GM23338 (cell line): ENCODE data around the gene CD48. TPM values are rescaled to one million over a fixed set of nuclear protein-coding genes. Genes with fewer than 3 reads are reported as not detected.
"Not testable (repeated sequence)": the region's sequence is repeated elsewhere in the genome, so short reads cannot be mapped to it uniquely, and the experiment has no call there.

ENCODE experiments used
- ATAC-seq: fragments of 200-7000 bp; cut with Tn5 transposase; 3 replicates; pipeline ENCODE4 v1.9.1; 2020
- DNase-seq: peaks from one replicate; pipeline ENCODE4 v3.0.0-alpha.2; 2015; ENCODE audit warnings: low spot score
- H2AFZ ChIP-seq: fragments of 200-600 bp; sonication (generic); 2 replicates; pipeline ENCODE4 v1.8.0; 2016; ENCODE audit warnings: antibody characterized with exemption, mild to moderate bottlenecking, moderate library complexity
- H3F3A ChIP-seq: fragments of 200-600 bp; sonication (generic); replicated peaks from 2 replicates; pipeline ENCODE4 v1.8.0; 2017; ENCODE audit warnings: antibody characterized with exemption, mixed run types, low read depth
- H3K27ac ChIP-seq: fragments of 200-600 bp; sonication (generic); 2 replicates; pipeline ENCODE4 v1.6.1; 2016; ENCODE audit warnings: low read depth
- H3K27me3 ChIP-seq: fragments of 200-600 bp; sonication (generic); 2 replicates; pipeline ENCODE4 v1.8.0; 2016; ENCODE audit warnings: mild to moderate bottlenecking, mixed run types, moderate library complexity; ENCODE audit not compliant: insufficient read depth
- H3K36me3 ChIP-seq: fragments of 200-600 bp; sonication (generic); 2 replicates; pipeline ENCODE4 v1.8.0; 2016; ENCODE audit warnings: mild to moderate bottlenecking; ENCODE audit not compliant: insufficient read depth
- H3K4me1 ChIP-seq: fragments of 200-600 bp; sonication (generic); 2 replicates; pipeline ENCODE4 v1.8.0; 2016; ENCODE audit warnings: mild to moderate bottlenecking, moderate library complexity; ENCODE audit not compliant: insufficient read depth
- H3K4me2 ChIP-seq: fragments of 200-600 bp; sonication (generic); 2 replicates; pipeline ENCODE4 v1.7.1; 2017; ENCODE audit warnings: mixed run types
- H3K4me3 ChIP-seq: fragments of 200-600 bp; sonication (generic); 2 replicates; pipeline ENCODE4 v1.6.1; 2016; ENCODE audit warnings: mixed run types
- H3K79me2 ChIP-seq: fragments of 200-600 bp; sonication (generic); replicated peaks from 2 replicates; pipeline ENCODE4 v1.8.0; 2017; ENCODE audit warnings: mild to moderate bottlenecking; ENCODE audit not compliant: insufficient read depth
- H3K9me2 ChIP-seq: fragments of 200-600 bp; sonication (generic); 2 replicates; pipeline ENCODE4 v1.8.0; 2017; ENCODE audit not compliant: insufficient read depth
- H4K20me1 ChIP-seq: fragments of 200-600 bp; sonication (generic); replicated peaks from 2 replicates; pipeline ENCODE4 v1.8.0; 2017; ENCODE audit warnings: mild to moderate bottlenecking; ENCODE audit not compliant: insufficient read depth
- H3K27ac Mint-ChIP-seq: 2 replicates; pipeline ENCODE4 v1.8.0; 2020; ENCODE audit warnings: inconsistent platforms, mild to moderate bottlenecking, moderate library complexity, mixed read lengths
- H3K27me3 Mint-ChIP-seq: 3 replicates; pipeline ENCODE4 v1.8.0; 2022; ENCODE audit warnings: low read depth, mild to moderate bottlenecking, moderate library complexity, mixed read lengths, inconsistent platforms; ENCODE audit not compliant: insufficient read depth, poor library complexity
- H3K36me3 Mint-ChIP-seq: 3 replicates; pipeline ENCODE4 v1.8.0; 2021; ENCODE audit warnings: low read depth, mild to moderate bottlenecking, inconsistent platforms, moderate library complexity, mixed read lengths
- H3K4me1 Mint-ChIP-seq: 3 replicates; pipeline ENCODE4 v1.8.0; 2020; ENCODE audit warnings: mild to moderate bottlenecking, inconsistent platforms, mixed read lengths
- H3K4me3 Mint-ChIP-seq: 3 replicates; pipeline ENCODE4 v1.8.0; 2021; ENCODE audit warnings: moderate library complexity, mild to moderate bottlenecking, inconsistent platforms, mixed read lengths
- H3K9me3 Mint-ChIP-seq: 3 replicates; pipeline ENCODE4 v1.8.0; 2020; ENCODE audit warnings: moderate library complexity, mild to moderate bottlenecking, inconsistent platforms, mixed read lengths
- CREB1 ChIP-seq: fragments of 250-450 bp; sonication (Bioruptor Pico); IDR thresholded peaks from 2 replicates; pipeline ENCODE4 v1.5.0; 2020; ENCODE audit warnings: low read depth, mild to moderate bottlenecking, moderate library complexity
- CTCF ChIP-seq, 2 experiments: fragments of 200-600 bp in 1 of 2; sonication (generic) in 1 of 2; conservative IDR thresholded peaks; 2 replicates each; pipeline versions ENCODE4 v1.5.1 to v1.6.1; 2016 to 2017; ENCODE audit warnings: antibody characterized with exemption in 2 of 2, low read depth in 2 of 2, mild to moderate bottlenecking in 2 of 2, moderate library complexity in 1 of 2
- EZH2 ChIP-seq: fragments of 200-600 bp; sonication (generic); IDR thresholded peaks from one replicate; pipeline ENCODE4 v1.8.0; 2017; ENCODE audit warnings: antibody characterized with exemption, mild to moderate bottlenecking, low read depth; ENCODE audit not compliant: unreplicated experiment
- NANOG ChIP-seq: IDR thresholded peaks from 2 replicates; pipeline ENCODE4 v1.6.1; 2016; ENCODE audit warnings: antibody characterized with exemption, borderline replicate concordance
- POLR2AphosphoS5 ChIP-seq: IDR thresholded peaks from 2 replicates; pipeline ENCODE4 v1.6.1; 2016; ENCODE audit warnings: antibody characterized with exemption, low read depth
- ZNF114 ChIP-seq: fragments of 250-450 bp; sonication (Bioruptor Pico); IDR thresholded peaks from 2 replicates; pipeline ENCODE4 v1.5.0; 2020; ENCODE audit warnings: mild to moderate bottlenecking, moderate library complexity
- ZNF462 ChIP-seq: fragments of 250-450 bp; sonication (Bioruptor Pico); IDR thresholded peaks from 2 replicates; pipeline ENCODE4 v1.5.0; 2020; ENCODE audit warnings: mild to moderate bottlenecking, moderate library complexity
- polyA plus RNA-seq: library from polyadenylated mRNA; unstranded; fragments of >200 nt; fragmentation: Nextera tagmentation; extraction: Ambion mirVana; gene quantifications from 2 replicates; pipeline ENCODE4 v1.2.1, GENCODE V29; 2016
- total RNA-seq: library from RNA; depleted of rRNA; stranded (reverse); fragments of >200 nt; shearing (Covaris generic); gene quantifications from 2 replicates; pipeline ENCODE4 v1.2.3, GENCODE V29; 2014

Gene CD48
- total and polyA plus RNA-seq, 2 experiments from 2014 or later = 0.34 to 0.45 TPM

- Histone ChIP-seq H3K36me3 (no peaks in the 10 kb centered on the region), H4K20me1 (no peaks in the 10 kb centered on the region), H2AFZ (no peak overlapping the region), H3K4me2 (no peak overlapping the region), H3K27me3 (no peaks in the 10 kb centered on the region), H3K4me1 (no peaks in the 10 kb centered on the region), H3K79me2 (no peaks in the 10 kb centered on the region), H3K4me3 (no peak overlapping the region), H3K27ac (no peak overlapping the region), H3K9me2 (peaks cover 4% of the 10 kb centered on the region; the same call in 1 of the 2 replicates), H3F3A (no peaks in the 10 kb centered on the region)
- Mint-ChIP-seq H3K9me3 (no peaks in the 10 kb centered on the region), H3K4me3 (no peak overlapping the region), H3K4me1 (no peaks in the 10 kb centered on the region), H3K27ac (no peak overlapping the region), H3K27me3 (peaks cover 2% of the 10 kb centered on the region), H3K36me3 (no peaks in the 10 kb centered on the region; the same call in 2 of the 3 replicates)
- TF ChIP-seq EZH2 (no peak), ZNF462 (CRISPR knock-in tag) (no peak), POLR2AphosphoS5 (no peak), CREB1 (CRISPR knock-in tag) (no peak), NANOG (no peak), CTCF (conservative IDR thresholded peaks at IDR 0.05; ENCODE audit: low read depth in 2 of 2) (no peak), ZNF114 (CRISPR knock-in tag) (no peak)
- ATAC-seq (no peak), DNase-seq (no peak)
These were observed 1.5 kb upstream of the CD48 start for GRCh38 chr1:160713161-160713560.

GRCh38 chr1:160712525-160713080, 981 bp upstream of the CD48 start:
- not testable (repeated sequence) for H3K4me3 Mint-ChIP-seq, H3K27me3 Mint-ChIP-seq, H3K4me1 Mint-ChIP-seq, H3K36me3 ChIP-seq, H3K79me2 ChIP-seq, H3F3A ChIP-seq, DNase-seq, H3K36me3 Mint-ChIP-seq, H3K4me2 ChIP-seq, H3K27ac ChIP-seq, H3K27me3 ChIP-seq, ATAC-seq, H2AFZ ChIP-seq, H3K4me1 ChIP-seq, H3K27ac Mint-ChIP-seq, H3K9me3 Mint-ChIP-seq, H4K20me1 ChIP-seq, H3K9me2 ChIP-seq, H3K4me3 ChIP-seq
